GM19351 (cell line): ENCODE measurements around the gene MIGA2.
A peak's percentile ranks its signal among the peaks of the same experiment; 100 is the strongest.
"Not testable (repeated sequence)": the region's sequence is repeated elsewhere in the genome, so short reads cannot be mapped to it uniquely, and the experiment has no call there.

Experiments
- ATAC-seq: cut with Tn5 transposase; IDR thresholded peaks from one replicate; pipeline ENCODE4 v1.9.1; 2021; ENCODE audit warnings: mild to moderate bottlenecking, moderate library complexity; ENCODE audit not compliant: unreplicated experiment

Gene MIGA2, protein sequence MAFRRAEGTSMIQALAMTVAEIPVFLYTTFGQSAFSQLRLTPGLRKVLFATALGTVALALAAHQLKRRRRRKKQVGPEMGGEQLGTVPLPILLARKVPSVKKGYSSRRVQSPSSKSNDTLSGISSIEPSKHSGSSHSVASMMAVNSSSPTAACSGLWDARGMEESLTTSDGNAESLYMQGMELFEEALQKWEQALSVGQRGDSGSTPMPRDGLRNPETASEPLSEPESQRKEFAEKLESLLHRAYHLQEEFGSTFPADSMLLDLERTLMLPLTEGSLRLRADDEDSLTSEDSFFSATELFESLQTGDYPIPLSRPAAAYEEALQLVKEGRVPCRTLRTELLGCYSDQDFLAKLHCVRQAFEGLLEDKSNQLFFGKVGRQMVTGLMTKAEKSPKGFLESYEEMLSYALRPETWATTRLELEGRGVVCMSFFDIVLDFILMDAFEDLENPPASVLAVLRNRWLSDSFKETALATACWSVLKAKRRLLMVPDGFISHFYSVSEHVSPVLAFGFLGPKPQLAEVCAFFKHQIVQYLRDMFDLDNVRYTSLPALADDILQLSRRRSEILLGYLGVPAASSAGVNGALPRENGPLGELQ

DNA sequence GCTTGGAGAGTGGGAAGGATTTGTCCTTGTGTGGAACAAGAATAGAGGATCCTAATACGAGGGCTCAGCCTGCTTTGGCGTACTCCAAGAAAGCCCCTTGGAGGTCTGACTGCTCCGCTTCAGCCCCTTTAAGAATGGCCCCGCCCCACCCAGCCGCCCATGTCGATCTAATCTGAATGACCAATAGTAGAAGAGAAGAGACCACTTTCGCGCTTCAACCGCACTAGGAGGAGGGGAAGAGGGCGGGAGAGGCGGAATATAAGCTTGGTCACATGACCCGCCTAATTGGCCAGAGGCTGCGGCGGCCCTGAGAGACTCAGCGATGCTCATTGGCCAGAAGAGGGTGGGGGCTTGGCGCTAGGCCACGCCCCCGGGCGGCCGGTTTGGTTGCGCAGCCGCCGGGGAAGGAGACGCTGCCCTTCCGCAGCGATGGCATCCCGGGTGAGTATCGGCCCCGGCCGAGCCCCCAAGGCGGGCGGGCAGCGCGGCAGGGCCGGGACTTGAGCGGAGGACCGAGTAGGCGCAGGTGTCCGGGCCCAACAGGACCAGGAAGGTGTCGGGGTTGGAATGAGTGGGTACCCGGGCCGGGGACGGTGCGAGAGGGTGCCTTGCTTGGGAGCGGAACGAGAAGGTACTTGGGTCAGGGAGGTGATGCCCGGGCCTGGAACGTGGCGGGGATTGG is at the start of gene MIGA2:
TSS of gene MIGA2 (plus strand) at position 386 of the 682 bp plus-strand sequence. CDS start 3,969 bp downstream, outside the sequence.
- ATAC-seq: peak; percentile 96

DNA sequence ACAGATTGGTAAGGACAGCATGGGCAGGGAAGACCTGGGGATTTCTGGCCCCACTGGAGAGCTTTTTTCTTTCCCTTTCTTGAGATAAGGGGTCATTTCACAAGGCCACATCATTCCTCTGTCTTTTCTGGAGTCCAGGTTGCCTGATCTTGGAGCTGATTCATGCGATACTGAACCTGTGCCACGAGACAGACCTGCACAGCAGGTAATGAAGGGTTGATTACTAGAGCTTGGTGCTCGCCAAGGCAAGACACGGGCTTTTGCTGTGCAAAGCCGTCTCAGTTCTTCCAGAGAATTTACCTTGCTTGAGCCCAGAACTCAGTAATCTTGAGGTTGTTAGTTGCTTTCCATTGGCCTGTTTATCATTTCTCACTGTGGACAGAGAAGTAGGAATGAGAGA is 49.8 kb upstream of the MIGA2 start:
- ATAC-seq: no peak

DNA sequence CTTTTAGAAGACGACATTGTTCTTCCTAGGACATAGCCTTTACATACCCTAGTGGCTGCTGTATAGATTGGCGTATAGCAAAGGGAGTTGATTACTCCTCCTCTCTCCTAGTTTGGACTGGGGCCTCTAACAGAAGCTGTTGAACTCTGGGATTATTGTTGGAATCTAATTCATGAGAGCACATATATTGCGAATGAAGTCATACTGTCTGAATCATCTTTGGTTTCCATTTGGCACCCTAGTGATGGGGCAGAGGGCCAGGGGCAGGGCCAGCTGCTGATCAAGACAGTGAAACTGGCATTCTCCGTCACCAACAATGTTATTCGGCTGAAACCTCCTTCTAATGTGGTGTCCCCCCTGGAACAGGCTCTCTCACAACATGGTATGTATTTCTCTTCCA is 48.6 kb upstream of the MIGA2 start:
- no peak for ATAC-seq

DNA sequence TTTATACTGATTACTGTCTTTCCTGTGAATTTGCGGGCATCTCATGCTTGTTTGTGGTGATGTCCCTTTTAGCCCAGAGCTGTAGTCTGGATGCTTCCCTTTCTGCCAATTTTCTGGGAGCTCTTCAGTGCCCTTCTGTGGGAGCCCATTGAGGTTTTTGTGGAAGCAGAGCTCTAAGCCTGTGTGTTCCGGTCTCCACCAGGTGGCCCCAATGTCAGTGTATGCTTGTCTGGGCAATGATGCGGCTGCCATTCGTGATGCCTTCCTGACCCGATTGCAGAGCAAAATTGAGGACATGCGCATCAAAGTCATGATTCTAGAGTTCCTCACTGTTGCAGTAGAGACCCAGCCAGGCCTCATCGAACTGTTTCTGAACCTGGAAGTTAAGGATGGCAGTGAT is 43.4 kb upstream of the MIGA2 start:
- ATAC-seq: no peak

DNA sequence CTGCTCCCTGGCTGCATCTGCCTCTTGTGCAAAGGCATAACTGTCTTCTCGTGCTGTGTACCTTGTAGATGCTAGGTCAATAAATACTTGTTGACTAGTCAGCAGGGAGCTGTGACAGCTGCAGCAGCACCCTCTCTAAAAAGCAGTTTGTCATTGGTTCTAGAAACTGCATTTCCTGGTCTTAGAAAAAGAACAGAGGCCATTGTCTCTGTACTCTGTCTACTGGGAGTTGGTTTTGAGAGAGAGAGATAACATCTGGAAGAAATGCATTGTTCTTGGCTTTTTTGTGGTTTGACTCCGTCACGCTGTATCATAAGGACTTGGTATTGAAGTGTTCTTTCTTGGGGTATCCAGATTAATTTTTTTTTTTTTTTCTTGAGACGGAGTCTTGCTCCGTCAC is 40.6 kb upstream of the MIGA2 start:
- ATAC-seq: no peak

DNA sequence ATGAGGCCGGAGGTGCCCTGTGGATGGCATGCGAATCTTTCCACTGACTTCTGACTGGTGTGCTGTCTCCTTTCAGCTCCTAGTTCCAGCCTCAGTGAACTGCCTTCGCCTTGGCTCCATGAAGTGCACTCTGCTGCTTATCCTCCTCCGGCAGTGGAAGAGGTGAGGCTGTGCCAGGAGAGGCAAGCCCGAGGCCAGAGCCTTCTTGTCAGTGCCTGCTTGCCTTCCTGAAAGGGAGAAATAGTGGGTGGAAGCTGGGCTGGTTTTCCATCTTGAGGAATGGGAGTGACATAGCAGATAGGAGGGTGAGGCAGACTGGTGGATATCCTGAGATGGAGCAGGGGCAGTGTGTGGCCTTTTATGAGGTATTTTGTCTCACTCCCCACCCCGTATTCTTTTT is 38.0 kb upstream of the MIGA2 start:
- ATAC-seq: no peak

DNA sequence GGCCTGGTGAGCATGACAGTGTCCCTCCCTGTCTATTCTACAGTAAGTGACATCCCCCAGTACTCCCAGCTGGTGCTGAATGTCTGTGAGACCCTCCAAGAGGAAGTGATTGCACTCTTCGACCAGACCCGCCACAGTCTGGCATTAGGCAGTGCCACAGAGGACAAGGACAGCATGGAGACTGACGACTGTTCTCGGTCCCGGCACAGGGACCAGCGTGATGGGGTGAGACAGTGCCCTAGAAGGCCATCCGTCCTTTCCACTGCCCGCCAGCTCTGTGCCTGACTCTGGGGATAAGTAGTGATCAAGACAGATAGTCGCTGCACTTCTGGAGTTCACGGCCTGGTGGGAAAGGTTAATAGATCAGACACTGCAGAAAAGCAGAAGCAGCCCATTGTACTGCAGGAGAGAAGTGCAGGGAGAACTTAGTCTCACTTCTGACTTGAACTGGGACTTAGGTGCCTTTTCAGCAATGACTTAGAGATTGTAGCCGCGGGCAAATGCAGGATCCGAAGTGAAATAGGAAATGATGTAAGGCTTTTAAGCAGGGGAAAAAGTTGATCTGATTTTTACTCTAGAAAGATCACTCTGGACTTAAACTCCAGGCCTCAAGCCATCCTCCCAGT is 36.7 kb upstream of the MIGA2 start:
- no peak for ATAC-seq

DNA sequence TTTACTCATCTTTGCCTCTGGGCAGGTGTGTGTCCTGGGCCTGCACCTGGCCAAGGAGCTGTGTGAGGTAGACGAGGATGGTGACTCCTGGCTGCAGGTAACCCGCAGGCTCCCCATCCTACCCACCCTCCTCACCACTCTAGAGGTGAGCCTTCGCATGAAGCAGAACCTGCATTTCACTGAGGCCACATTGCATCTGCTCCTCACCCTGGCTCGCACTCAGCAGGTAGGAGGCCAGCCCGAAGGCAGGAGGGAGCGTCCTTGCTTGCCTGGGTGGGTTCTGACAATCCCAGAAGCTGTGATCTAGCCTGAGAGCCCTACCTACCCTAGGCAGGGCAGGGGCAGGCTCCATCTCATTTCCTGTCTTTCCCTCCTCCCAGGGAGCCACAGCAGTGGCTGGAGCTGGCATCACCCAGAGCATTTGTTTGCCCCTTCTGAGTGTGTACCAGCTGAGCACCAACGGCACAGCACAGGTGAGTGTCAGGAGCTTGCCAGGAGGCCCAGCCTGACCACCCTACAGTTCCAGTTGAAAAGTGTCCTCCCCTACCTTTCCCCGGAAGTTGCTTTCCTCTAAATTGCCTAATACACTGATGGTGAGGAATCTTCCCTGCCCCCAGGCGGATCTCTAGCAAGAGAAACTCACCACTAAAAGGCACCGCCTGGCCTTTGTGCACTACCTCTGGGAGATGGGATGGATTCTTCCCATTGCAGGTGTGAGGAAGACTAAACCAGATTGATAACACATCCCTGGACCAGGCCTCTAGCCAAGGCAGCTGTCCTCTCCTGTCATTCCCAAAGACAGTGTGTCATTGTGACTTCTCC is 34.7 kb upstream of the MIGA2 start:
- ATAC-seq: no peak

DNA sequence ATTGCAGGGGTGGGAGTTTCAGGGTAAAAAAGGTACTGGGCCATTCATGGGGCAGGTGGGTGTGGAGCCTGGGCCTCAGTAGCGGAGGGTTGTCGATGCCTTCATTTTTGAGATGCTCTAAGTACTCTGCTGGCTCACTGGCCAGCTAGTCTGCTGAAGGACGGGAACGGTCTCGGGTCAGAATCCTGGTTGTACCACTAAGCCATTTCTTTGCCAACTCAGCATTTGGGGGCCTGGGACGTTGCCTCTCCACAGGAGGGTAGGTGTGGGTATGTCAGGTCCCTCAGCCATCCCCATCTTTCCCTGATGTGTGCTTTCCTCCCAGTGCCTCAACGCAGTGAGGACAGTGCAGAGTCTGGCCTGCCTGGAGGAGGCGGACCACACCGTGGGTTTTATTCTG is 33.4 kb upstream of the MIGA2 start:
- no peak for ATAC-seq

DNA sequence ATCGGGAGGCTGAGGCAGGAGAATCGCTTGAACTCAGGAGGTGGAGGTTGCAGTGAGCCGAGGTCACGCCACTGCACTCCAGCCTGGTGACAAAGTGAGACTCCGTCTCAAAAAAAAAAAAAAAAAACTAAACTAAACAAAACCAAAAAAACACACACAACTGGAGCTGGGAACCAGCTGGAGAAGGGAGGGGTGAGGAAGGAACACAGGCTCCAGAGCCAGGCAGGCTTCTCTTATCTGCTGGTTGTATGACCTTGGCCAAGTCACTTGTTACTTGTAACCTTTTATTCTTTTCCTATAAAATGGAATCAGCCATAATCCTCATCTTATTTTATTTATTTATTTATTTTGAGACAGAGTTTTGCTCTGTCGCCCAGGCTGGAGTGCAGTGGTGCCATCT is 32.3 kb upstream of the MIGA2 start:
- not testable (repeated sequence) for ATAC-seq

DNA sequence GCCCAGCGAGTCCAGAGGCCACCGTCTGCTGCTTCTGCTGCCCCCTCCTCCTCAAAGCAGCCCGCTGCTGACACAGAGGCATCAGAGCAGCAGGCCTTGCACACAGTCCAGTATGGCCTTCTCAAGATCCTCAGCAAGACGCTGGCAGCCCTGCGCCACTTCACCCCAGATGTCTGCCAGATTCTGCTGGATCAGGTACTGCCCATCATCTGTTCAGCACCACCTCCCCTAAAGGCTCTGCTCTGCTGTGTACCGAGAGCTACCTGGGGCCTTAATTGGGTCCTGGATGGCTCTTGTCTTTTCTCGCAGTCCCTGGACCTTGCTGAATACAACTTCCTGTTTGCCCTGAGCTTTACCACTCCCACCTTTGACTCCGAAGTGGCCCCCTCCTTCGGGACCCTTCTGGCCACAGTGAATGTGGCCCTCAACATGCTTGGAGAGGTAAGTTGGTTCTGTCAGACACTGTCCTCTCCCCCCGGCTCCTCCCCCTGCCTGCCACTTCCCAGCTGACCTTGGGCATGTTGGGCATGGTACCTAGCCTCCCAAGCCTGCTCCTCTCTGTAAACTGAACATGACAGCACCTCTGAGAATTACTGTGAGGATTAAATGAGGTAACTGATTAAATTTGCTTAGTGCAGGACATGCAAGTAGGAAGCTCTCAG is 31.0 kb upstream of the MIGA2 start:
- ATAC-seq: no peak

DNA sequence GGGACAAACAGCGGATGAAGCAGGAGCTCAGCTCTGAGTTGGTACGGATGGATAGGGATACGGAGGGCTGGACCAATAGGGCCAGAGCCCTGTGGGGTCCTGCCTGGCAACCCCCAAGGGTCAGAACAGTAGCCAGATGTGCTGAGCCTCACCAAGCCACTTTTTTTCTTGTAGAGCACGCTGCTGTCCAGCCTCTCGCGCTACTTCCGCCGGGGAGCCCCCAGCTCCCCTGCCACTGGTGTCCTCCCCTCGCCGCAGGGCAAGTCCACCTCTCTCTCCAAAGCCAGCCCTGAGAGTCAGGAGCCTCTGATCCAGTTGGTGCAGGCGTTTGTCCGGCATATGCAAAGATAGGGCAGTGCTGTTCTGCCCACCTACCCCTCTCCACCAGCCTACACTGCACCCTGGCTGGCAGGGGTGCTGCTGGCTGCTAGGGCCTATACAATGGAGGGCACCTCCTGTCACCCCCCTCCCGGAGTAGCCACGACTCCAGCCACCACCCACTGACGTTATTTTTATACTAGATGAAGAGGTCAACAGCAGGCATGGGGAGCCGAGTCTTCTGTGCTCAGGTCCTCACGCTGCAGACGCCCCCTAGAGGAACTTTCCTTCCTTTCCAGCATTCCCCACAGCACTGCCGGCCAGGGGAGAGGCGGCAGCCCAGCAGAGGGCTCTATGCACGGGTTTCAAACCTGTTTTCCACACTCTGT is 29.9 kb upstream of the MIGA2 start:
- ATAC-seq: no peak

DNA sequence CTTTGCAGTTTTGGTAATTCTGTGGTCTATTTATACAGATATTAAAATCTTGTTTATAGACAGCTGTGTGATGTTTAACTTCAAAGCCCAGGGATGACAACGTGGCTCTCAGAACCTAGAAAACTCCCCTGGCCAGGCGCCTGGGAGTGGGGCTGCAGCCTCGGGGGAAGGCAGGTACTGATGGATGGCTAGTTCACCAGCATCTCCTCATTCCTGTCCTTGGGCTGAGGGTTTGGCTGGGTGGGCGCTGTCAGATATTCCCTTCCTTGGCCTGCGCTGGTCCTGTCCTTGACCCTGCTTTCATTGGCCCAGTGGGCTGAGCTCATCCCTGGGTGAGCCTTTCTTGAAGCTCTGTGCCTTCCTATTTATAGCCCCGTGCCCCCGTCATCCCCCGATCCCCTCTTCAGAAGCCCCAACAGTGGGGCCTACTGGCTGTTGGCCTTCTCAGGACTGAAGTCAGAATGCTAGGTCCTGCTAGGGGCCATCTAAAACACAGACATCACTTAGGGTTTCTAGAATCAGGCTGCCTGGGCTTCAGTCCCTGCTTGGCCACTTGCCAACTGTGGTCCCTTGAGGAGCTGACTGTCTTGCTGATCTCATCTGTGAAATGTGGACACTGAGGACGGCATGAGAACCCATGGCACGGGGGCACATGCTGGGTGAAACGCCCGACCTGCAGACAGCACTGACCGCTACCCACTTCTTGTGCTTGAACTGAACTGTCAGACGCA is 29.2 kb upstream of the MIGA2 start:
- no peak for ATAC-seq

DNA sequence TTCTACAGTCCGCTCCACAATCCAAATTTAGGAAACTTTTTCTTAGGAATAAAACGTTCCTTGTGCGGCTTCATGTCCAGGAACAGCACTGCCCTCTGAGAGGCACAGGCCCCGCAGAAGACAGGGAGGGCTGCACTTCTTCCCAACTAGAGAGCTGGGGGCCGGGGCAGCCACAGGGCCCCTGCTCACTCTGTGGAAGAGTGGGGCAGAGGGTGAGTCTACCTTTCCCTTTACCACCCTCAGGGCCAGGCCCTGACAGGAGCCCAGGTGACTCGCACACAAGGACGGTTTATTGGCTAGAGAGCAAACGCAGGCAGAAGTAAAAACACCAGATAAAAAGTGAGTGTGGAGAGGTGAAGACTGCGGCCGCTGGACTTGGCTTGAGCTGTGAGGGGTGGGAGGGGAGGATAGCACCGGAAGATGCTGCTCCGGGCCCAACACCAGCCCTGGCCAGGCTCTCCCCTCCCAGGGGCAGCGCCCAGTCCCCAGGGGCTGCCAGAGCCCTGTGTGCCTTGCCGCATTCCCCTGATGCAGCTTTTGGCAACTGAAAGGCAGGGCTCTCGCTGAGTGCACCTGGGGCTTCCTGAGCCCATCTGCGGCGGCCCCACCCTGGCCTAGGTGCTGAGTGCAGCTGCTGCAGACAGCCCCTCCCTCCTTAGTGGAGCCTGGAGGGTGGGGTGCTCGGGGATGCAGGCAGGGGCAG is 28.5 kb upstream of the MIGA2 start:
- no peak for ATAC-seq

DNA sequence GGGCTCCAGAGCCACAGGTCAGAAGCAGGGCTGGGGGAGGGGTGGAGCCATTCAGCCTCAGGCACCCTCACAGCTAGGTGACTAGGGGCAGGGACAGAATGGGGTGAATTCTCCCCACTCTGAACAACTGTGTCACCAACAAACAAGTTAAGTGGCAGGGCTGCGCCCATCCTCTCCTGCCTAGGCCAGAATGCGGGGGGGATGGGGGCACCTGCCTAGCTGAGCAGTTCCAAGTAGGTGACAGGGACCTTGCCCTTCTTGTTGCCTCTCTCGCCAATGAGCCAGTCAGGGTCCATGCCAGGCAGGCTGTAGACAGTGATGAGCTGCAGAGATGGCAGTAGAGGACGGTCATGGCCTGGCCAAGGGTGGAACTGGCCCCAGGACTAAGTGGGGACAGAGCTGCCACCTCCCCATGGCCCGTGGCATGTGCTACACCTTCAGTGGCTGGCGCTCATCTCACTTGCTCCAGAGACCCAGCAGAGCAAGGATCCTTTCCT is 27.9 kb upstream of the MIGA2 start:
- ATAC-seq: no peak

DNA sequence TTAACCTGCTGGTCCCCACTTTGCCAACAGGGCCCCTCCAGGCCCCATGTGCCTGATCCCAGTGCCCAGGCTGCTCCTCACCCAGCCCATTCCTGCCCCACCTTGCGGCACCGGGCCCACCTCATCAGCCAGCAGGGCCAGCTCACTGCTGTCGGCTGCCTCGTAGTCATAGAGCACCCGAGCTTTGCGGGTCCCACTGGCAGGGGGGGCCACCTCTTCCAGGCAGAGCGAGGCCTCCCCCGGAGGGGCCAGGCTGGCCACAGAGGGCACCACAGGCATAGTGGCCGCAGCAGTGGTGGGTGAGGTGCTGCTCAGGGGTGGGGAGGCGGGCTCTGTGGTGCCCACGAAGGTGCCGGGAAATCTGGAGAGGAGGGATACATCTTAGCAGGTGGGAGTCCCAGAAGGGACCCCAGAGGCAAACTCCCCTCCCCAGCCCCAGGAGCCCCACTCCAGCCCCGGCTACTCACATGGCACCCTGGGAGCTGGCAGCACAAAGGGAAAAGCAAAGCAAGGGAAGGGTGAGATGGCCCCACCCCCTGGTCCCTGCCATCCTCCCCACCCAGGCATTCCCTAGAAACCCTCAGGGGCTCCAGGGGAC is 27.3 kb upstream of the MIGA2 start:
- ATAC-seq: no peak

DNA sequence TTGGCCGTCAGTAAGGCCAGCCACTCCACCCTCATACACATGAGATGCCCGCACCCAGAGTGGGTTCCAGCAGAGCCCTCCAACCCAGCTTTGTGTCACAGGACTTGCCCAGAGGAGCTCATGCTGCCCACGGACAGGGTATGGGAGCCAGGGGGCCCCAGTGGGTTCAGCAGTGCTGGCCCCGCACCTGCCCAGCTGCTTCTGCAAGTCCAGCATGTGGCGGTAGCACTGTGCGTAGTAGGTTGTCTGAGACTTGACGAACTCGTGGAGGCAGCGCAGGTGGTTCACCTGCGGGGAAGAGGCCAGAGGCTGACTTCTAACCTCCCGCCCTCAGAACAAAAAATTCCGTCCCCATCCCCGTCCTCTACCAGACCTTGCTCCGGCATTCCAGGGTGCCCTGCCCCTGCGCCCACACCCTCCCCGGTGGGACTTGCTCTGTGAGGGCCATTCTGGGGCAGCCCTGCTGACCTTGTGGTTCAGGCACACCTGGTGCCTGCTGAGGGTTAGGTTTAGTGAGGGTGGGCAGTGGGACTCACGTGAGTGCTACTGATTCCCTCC is 26.8 kb upstream of the MIGA2 start:
- ATAC-seq: no peak
